GM18519 (cell line): Measurements from ENCODE around the gene MMEL1.
"Not testable (repeated sequence)": the region's sequence is repeated elsewhere in the genome, so short reads cannot be mapped to it uniquely, and the experiment has no call there.

Source experiments
- ATAC-seq: cut with Tn5 transposase; IDR thresholded peaks from one replicate; pipeline ENCODE4 v1.9.1; 2021; ENCODE audit warnings: mild to moderate bottlenecking, moderate library complexity; ENCODE audit not compliant: unreplicated experiment, low FRiP score

Gene MMEL1, protein sequence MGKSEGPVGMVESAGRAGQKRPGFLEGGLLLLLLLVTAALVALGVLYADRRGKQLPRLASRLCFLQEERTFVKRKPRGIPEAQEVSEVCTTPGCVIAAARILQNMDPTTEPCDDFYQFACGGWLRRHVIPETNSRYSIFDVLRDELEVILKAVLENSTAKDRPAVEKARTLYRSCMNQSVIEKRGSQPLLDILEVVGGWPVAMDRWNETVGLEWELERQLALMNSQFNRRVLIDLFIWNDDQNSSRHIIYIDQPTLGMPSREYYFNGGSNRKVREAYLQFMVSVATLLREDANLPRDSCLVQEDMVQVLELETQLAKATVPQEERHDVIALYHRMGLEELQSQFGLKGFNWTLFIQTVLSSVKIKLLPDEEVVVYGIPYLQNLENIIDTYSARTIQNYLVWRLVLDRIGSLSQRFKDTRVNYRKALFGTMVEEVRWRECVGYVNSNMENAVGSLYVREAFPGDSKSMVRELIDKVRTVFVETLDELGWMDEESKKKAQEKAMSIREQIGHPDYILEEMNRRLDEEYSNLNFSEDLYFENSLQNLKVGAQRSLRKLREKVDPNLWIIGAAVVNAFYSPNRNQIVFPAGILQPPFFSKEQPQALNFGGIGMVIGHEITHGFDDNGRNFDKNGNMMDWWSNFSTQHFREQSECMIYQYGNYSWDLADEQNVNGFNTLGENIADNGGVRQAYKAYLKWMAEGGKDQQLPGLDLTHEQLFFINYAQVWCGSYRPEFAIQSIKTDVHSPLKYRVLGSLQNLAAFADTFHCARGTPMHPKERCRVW

DNA sequence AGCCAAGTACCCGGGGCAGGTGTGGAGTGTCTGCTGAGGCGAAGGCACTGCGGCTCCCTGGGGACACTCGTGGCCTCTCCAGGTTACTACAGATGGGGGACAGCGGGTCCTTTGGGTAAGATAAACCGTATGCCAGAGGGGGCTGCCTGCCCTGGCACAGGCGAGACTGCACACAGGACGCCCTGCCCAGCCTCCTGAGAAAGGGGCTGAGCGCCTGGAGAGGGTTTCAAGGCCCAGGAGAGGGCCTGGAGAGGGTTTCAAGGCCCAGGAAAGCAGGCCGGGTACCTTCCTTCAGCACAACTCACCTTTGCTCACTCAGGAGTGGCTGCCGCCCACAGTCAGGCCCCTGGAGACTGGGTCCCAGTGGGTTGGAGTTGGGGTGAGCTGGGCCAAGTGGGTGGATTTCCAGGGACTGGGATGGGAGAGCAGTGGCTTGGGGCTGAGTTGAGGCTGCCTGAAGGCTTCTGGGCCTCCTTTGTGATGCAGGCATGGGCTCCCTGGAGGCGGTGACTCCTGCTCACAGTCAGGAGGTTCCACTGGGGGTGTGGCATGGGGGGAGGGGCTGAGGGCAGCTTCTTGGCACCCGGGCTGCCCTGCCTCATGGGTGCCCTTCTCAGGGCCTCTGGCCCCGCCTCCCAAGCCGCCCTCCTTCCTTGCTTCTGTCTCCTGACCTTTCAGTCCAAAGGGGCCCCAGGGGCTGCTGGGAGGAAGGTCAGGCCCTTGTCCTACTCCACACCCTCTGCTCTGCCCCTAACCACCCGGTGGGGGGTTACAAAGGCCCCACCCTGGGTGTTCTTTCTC is at the start of gene MMEL1:
TSS of gene MMEL1 (minus strand) at position 456 of the 801 bp plus-strand sequence. CDS start 3,532 bp downstream, outside the sequence.
- ATAC-seq, result no peak

DNA sequence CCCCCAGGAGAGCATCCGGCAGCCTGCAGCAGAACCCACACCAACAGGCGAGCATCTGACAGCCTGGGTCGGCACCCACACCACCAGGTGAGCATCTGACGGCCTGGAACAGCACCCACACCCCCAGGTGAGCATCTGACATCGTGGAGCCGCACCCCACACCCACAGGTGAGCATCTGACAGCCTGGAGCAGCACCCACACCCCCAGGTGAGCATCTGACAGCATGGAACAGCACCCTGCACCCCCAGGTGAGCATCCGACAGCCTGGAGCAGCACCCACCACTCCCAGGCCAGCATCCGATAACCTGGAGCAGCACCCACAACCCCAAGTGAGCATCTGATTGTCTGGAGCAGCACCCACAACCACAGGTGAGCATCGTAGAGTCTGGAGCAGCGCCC is 43.9 kb upstream of the MMEL1 start:
- ATAC-seq, result not testable (repeated sequence)

DNA sequence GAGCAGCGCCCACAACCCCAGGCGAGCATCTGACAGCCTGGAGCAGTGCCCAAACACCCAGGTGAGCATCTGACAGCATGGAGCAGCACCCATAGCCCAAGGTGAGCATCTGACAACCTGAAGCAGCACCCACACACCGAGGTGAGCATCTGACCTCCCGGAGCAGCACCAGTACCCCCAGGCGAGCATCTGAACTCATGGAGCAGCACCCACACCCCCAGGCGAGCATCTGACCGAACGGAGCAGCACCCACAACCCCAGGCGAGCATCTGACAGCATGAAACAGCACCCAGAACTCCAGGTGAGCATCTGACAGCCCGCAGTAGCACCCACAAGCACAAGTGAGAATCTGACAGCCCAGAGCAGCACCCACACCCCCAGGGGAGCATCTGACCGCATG is 38.8 kb upstream of the MMEL1 start:
- ATAC-seq, result not testable (repeated sequence)

DNA sequence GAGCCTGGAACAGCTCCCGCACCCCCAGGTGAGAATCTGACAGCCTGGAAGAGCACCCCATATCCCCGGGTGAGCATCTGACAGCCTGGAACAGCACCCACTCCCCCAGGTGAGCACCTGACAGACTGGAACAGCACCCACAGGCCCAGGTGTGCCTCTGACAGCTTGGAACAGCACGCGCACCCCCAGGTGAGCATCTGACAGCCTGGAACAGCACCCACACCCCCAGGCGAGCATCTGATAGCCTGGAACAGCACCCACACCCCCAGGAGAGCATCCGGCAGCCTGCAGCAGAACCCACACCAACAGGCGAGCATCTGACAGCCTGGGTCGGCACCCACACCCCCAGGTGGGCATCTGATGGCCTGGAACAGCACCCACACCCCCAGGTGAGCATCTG is 27.0 kb upstream of the MMEL1 start:
- not testable (repeated sequence) for ATAC-seq

DNA sequence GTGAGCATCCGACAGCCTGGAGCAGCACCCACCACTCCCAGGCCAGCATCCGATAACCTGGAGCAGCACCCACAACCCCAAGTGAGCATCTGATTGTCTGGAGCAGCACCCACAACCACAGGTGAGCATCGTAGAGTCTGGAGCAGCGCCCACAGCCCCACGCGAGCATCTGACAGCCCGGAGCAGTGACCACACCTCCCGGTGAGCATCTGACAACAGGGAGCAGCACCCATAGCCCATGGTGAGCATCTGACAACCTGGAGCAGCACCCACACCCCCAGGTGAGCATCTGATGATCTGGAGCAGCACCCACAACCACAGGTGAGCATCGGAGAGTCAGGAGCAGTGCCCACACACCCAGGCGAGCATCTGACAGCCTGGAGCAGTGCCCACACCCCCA is 25.1 kb upstream of the MMEL1 start:
- not testable (repeated sequence) for ATAC-seq

DNA sequence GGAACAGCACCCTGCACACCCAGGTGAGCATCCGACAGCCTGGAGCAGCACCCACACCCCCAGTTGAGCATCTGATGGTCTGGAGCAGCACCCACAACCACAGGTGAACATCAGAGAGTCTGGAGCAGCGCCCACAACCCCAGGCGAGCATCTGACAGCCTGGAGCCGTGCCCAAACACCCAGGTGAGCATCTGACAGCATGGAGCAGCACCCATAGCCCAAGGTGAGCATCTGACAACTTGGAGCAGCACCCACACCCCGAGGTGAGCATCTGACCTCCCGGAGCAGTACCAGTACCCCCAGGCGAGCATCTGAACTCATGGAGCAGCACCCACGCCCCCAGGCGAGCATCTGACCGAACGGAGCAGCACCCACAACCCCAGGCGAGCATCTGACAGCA is 24.3 kb upstream of the MMEL1 start:
- ATAC-seq, result not testable (repeated sequence)

DNA sequence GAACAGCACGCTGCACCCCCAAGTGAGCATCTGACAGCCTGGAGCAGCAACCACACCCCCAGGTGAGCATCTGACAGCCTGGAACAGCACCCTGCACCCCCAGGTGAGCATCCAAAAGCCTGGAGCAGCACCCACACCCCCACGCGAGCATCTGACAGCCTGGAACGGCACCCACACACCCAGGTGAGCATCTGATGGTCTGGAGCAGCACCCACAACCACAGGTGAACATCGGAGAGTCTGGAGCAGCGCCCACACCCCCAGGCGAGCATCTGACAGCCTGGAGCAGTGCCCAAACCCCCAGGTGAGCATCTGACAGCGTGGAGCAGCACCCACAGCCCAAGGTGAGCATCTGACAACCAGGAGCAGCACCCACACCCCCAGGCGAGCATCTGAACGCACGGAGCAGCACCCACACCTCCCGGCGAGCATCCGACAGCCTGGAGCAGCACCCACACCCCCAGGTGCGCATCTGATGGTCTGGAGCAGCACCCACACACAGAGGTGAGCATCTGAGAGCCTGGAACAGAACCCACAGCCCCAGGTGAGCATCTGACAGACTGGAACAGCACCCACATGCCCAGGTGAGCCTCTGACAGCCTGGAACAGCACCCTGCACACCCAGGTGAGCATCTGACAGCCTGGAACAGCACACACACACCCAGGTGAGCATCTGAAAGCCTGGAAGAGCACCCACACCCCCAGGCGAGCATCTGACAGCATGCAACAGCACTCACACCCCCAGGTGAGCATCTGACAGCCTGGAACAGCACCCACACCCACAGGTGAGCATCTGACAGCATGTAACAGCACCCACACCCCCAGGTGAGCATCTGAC is 23.0 kb upstream of the MMEL1 start:
- ATAC-seq, result not testable (repeated sequence)

DNA sequence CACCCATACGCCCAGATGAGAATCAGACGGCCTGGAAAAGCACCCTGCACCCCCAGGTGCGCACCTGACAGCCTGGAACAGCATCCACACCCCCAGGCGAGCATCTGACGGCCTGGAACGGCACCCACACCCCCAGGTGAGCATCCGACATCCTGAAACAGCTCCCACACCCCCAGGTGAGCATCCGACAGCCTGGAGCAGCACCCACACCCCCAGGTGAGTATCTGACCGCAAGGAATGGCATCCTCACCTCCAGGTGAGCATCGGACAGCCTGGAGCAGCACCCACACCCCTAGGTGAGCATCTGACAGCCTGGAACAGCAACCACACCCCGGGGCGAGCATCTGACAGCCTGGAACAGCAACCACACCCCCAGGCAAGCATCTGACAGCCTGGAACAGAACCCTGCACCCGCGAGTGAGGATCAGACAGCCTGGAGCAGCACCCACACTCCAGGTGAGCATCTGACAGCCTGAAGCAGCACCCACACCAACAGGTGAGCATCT is 21.7 kb upstream of the MMEL1 start:
- ATAC-seq, result not testable (repeated sequence)

DNA sequence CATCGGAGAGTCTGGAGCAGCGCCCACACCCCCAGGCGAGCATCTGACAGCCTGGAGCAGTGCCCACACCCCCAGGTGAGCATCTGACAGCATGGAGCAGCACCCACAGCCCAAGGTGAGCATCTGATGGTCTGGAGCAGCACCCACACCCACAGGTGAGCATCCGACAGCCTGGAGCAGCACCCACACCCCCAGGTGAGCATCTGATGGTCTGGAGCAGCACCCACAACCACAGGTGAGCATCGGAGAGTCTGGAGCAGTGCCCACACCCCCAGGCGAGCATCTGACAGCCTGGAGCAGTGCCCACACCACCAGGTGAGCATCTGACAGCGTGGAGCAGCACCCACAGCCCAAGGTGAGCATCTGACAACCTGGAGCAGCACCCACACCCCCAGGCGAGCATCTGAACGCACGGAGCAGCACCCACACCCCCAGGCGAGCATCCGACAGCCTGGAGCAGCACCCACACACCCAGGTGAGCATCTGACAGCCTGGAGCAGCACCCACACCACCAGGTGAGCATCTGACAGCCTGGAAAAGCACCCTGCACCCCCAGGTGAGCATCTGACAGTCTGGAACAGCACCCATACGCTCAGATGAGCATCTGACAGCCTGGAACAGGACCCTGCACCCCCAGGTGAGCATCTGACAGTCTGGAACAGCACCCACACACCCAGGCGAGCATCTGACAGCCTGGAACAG is 21.1 kb upstream of the MMEL1 start:
- not testable (repeated sequence) for ATAC-seq

DNA sequence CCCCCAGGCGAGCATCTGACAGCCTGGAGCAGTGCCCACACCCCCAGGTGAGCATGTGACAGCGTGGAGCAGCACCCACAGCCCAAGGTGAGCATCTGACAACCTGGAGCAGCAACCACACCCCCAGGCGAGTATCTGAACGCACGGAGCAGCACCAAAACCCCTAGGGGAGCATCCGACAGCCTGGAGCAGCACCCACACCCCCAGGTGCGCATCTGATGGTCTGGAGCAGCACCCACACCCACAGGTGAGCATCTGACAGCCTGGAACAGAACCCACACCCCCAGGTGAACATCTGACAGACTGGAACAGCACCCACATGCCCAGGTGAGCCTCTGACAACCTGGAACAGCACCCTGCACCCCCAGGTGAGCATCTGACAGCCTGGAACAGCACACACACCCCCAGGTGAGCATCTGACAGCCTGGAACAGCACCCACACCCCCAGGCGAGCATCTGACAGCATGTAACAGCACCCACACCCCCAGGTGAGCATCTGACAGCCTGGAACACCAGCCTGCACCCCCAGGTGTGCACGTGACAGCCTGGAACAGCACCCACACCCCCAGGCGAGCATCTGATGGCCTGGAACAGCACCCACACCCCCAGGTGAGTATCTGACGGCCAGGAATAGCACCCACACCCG is 20.2 kb upstream of the MMEL1 start:
- ATAC-seq, result not testable (repeated sequence)

DNA sequence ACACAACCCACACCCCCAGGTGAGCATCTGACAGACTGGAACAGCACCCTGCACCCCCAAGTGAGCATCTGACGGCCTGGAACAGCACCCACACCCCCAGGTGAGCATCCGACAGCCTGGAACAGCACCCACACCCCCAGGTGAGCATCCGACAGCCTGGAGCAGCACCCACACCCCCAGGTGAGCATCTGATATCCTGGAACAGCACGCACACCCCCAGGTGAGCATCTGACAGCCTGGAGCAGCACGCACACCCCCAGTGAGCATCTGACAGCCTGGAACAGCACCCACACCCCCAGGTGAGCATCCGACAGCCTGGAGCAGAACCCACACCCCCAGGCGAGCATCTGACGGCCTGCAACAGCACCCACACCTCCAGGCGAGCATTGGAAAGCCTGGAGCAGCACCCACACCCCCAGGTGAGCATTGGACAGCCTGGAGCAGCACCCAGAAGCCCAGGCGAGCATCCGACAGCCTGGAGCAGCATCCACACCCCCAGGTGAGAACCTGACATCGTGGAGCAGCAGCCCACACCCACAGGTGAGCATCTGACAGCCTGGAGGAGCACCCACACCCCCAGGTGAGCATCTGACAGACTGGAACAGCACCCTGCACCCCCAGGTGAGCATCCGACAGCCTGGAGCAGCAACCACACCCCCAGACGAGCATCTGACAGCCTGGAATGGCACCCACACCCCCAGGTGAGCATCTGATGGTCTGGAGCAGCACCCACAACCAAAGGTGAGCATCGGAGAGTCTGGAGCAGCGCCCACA is 19.5 kb upstream of the MMEL1 start:
- ATAC-seq, result not testable (repeated sequence)

DNA sequence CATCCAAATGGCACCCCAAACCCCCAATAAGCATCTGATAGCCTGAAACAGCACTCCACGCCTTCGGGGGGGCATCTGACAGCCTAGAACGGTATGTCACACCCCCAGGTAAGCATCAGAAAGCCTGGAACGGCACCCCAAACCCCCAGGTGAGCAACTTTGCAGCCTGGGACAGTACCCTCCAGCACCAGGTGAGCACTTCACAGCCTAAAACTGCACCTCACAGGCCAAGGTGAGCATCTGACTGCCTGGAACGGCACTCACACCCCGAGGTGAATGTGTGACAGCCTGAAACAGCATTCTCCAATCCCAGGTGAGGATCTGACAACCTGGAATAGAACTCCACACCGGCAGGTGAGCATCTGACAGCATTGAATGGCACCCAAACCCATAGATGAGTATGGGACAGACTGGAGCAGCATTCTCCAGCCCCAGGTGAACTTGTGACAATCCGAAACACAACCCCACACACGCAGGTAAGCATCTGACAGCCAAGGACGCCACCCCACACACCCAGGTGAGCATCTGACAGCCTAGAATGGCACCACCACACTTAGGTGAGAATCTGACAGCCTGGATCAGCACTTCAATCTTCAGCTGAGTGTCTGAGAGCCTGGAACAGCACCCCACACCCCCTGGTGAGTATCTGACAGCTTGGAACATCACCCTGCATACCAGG is 18.3 kb upstream of the MMEL1 start:
- ATAC-seq, result no peak

DNA sequence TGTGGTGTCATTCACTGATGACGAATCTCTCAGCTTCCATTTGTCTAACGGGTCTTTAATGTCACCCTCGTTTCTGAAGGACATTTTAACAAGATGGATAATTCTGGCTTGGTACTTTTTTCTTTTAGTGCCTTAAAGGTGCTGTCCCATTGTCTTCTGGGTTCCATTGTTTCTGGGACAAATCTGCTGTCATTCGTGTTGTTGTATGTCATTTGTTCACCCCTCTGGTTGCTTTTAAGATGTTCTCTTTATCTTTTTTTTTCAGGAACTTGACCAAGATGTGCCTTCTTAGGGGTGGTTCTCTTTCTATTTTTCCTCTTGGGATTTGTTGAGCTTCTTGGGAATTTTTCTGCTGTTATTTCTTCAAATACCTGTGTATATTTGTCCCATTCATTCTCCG is 14.0 kb upstream of the MMEL1 start:
- ATAC-seq, result no peak

DNA sequence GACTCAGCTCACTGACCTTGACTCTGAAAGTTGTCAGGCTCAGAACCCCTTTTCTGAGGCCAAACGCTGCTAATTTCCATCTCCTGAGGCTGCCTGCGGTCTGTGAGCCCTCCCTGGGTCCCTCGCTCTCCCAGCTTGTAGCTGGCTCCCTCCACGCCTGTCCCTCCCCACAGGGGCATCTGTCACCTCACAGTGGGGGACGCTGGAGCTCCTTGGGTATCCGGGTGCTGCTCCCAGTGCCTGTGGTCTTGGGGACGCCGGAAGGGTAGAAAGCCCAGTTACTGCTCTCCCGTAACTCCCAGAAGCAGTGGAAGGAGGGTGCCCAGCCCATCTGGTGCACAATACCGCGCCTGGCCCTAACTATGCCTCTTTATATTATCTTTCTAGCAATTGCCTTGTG is 13.0 kb upstream of the MMEL1 start:
- no peak for ATAC-seq

DNA sequence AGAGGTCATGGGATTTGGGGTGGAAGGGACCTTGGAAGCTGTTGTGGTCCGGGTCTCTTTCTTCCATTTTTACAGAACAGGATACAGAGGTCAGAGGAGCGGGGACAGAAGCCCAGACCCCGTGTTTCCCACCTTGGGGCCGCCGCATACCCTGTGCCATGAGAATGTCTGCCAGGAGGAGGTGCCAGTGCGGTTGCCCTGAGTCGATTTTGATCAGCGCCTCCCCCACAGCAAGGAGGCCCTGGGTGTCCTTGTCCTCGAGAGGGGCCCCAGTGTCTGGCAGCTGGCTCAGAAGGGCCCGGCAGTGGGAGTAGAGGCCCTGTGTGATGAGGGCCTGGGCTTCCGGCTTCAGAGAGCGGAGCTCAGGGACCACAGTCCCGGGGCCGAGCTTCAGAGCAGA is 12.3 kb upstream of the MMEL1 start:
- no peak for ATAC-seq

DNA sequence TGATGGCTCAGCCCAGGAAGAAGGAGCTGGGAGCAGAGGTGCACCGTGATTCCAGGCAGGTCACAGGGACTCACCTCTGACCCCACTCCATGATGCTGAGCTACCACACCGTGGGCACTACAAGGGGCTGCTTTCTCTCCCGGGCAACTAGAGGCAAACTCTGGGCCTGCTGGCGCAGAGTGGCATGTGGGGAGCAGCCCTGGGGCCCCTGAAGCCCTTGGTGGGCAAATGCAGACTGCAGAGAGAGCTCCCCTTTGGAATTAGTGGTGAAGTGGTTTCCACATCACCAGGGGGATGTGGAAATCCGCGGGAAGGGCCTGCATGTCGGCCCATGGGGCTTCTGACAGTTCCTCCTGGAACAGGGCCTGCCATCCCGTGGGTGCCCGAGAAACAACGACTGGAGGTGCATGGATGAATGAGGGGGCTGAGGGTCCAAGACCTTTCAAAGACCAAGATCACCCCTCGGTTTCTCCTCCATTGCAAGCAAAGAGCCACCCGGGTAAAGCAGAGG is 11.8 kb upstream of the MMEL1 start:
- ATAC-seq, result no peak

DNA sequence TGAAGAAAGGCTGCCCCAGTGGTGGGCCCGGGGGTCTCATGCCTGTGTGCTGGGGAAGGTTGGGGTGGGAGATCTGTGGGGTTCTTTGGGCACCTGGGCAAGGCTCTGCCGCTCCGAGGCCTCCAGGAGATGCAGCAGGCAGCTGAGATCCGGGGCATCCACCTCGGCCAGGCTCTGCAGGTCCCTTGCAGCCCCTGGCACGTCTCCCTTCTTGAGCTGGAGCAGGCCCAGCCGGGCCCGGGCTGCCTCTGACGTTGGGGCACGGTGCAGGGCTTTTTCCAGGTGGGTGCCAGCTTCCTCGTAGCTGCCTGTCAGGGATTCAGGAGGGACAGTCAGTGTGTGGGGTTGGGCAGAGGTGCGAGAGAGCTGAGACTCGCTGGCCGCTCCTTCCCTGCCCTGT is 11.4 kb upstream of the MMEL1 start:
- no peak for ATAC-seq
